ENCODE results near the gene CCL24. TPM values are rescaled to one million over a fixed set of nuclear protein-coding genes. Genes with fewer than 3 reads are reported as not detected.

Gene CCL24
- total and polyA plus RNA-seq, 2 experiments from 2014 or later, result not detected

- H3K4me1 ChIP-seq (ENCODE audit: low read depth), result no peaks in the 10 kb centered on the region
- H3K36me3 ChIP-seq, result no peaks in the 10 kb centered on the region
- no peak overlapping the region for H3K27ac ChIP-seq
- H3K27me3 ChIP-seq, result no peaks in the 10 kb centered on the region
- no peak for TF ChIP-seq CTCF (IDR thresholded peaks at IDR 0.05; ENCODE audit: low read depth, low read length)
- H3K9me3 ChIP-seq (ENCODE audit: low read depth), result no peaks in the 10 kb centered on the region
- no peak for DNase-seq (ENCODE audit: low read depth in 1 of 2, low spot score in 1 of 2)
- no peak overlapping the region for H3K4me3 ChIP-seq
These were observed 1.5 kb downstream of the CCL24 start for GRCh38 chr7:75811894-75812678.

GRCh38 chr7:75809396-75809795 is 4.2 kb downstream of the CCL24 start:
- no peak for TF ChIP-seq CTCF (IDR thresholded peaks at IDR 0.05; ENCODE audit: low read depth, low read length)
- H3K4me3 ChIP-seq, result no peak overlapping the region
- no peaks in the 10 kb centered on the region for H3K4me1 ChIP-seq (ENCODE audit: low read depth)
- no peaks in the 10 kb centered on the region for H3K27me3 ChIP-seq
- H3K27ac ChIP-seq, result no peak overlapping the region
- H3K36me3 ChIP-seq, result no peaks in the 10 kb centered on the region
- DNase-seq (ENCODE audit: low read depth in 1 of 2, low spot score in 1 of 2), result no peak
- H3K9me3 ChIP-seq (ENCODE audit: low read depth), result no peaks in the 10 kb centered on the region

- no peak overlapping the region for H3K27ac ChIP-seq
- H3K36me3 ChIP-seq, result no peaks in the 10 kb centered on the region
- H3K4me3 ChIP-seq, result no peak overlapping the region
- no peak for DNase-seq (ENCODE audit: low read depth in 1 of 2, low spot score in 1 of 2)
- H3K9me3 ChIP-seq (ENCODE audit: low read depth), result no peaks in the 10 kb centered on the region
- no peaks in the 10 kb centered on the region for H3K4me1 ChIP-seq (ENCODE audit: low read depth)
- H3K27me3 ChIP-seq, result no peaks in the 10 kb centered on the region
- no peak for TF ChIP-seq CTCF (IDR thresholded peaks at IDR 0.05; ENCODE audit: low read depth, low read length)
These were observed 5.5 kb downstream of the CCL24 start for GRCh38 chr7:75808106-75808505.

- Histone ChIP-seq H3K27ac (no peak overlapping the region), H3K4me1 (ENCODE audit: low read depth) (no peaks in the 10 kb centered on the region), H3K36me3 (no peaks in the 10 kb centered on the region), H3K4me3 (no peak overlapping the region), H3K9me3 (ENCODE audit: low read depth) (no peaks in the 10 kb centered on the region), H3K27me3 (no peaks in the 10 kb centered on the region)
- TF ChIP-seq CTCF (IDR thresholded peaks at IDR 0.05; ENCODE audit: low read depth, low read length), result no peak
- no peak for DNase-seq (ENCODE audit: low read depth in 1 of 2, low spot score in 1 of 2)
These were observed 6.2 kb downstream of the CCL24 start for GRCh38 chr7:75807452-75807851.

- Histone ChIP-seq H3K4me1 (ENCODE audit: low read depth) (no peaks in the 10 kb centered on the region), H3K9me3 (ENCODE audit: low read depth) (no peaks in the 10 kb centered on the region), H3K36me3 (no peaks in the 10 kb centered on the region), H3K4me3 (no peak overlapping the region), H3K27me3 (no peaks in the 10 kb centered on the region), H3K27ac (no peak overlapping the region)
- DNase-seq (ENCODE audit: low read depth in 1 of 2, low spot score in 1 of 2), result no peak
- no peak for TF ChIP-seq CTCF (IDR thresholded peaks at IDR 0.05; ENCODE audit: low read depth, low read length)
These were observed 6.9 kb downstream of the CCL24 start for GRCh38 chr7:75806560-75807307.

Measured in cardiac muscle cell (in vitro differentiated cells and primary cell).